Measurements from ENCODE around the gene NPC1.

DNA sequence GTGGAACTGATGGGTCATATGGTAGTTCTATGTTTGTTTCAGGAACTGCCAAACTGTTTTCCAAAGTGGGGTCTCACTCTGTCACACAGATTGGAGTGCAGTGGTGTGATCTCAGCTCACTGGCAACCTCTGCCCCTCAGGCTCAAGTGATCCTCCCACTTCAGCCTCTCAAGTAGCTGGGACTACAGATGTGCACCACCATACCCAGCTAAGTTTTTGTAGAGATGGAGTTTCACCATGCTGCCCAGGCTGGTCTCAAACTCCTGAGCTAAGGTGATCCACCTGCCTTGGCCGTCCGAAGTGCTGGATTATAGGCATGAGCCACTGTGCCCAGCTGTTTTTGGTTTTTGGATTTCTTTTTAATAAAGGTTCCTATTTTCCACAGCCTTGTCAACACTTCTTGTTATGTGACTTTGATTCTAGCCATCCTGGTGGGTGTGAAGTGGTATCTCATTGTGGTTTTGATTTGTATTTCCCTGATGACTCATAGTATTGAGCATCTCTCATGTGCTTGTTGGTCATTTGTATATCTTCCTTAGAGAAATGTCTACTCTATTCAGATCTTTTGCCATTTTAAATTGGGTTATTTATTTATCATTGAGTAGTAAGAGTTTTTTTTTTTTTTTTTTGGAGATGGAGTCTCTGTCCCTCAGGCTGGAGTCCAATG lies 22.8 kb downstream of the NPC1 start:
- no peak for TF ChIP-seq TAF1 (IDR thresholded peaks at IDR 0.05; ENCODE audit: low read depth, low read length)
- no peak for TF ChIP-seq POLR2A (IDR thresholded peaks at IDR 0.05; ENCODE audit: low read depth, low read length)
- no peak for TF ChIP-seq PAX5 (IDR thresholded peaks at IDR 0.05; ENCODE audit: insufficient read depth, low read length, severe bottlenecking)
